HG03571 (cell line): Measurements from ENCODE around the gene AMMECR1L.
"Not testable (repeated sequence)": the region's sequence is repeated elsewhere in the genome, so short reads cannot be mapped to it uniquely, and the experiment has no call there.

Experiments used
- ATAC-seq: cut with Tn5 transposase; IDR thresholded peaks from one replicate; pipeline ENCODE4 v1.9.1; 2021; ENCODE audit not compliant: unreplicated experiment

Gene AMMECR1L

DNA sequence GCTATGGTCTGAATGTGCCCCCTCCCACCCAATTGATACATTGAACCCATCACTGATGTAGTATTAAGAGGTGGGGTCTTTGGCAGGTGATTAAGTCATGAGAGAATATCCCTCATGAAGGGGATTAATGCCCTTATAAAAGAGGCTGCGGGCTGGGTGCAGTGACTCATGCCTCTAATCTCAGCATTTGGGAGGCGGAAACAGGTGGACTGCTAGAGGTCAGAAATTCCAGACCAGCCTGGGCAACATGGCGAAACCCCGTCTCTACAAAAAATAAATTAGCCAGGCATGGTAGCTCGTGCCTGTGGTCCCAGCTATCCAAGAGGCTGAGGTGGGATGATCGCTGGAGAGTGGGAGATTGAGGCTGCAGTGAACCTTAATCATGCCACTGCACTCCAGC lies 42.1 kb downstream of the AMMECR1L start:
- ATAC-seq, result no peak

GRCh38 chr2:127841466-127842178 lies 44.1 kb downstream of the AMMECR1L start:
- ATAC-seq, result no peak

- ATAC-seq, result no peak
Measured at GRCh38 chr2:127840893-127841292, 44.9 kb downstream of the AMMECR1L start.

DNA sequence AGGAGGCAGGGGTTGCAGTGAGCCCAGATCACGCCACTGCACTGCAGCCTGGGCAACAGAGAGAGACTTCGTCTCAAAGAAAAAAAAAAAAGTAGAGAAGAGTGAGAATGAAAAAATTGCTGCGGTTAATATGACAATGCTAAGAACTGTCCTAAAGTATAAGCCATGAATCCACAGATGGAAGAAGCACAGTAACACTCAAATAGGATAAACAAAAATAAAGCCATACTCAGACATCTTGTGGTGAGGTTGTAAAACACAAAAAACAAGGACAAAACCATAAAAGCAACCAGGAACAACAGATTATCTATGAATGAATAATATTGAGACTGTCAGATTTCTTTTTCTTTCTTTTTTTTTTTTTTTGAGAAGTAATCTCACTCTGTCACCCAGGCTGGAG lies 50.8 kb downstream of the AMMECR1L start:
- no peak for ATAC-seq

DNA sequence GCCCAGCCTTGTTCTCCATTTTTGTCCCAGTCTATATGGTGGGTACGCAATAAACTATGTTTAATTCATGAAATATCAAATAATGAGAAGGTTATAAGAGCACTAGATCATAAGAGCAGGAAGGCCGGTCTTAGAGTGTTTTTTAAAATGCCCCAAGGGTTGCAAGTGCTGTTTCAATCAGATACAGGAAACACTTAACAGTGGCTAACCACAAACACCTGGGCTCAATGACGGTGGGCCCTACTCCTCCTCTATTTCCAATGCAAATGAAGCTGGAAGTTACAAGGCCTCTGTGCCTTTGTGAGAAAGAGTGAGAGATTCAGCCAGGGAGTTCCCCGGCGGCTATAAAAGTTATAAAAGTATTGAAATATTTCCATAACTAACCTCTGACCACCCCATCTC lies 55.9 kb downstream of the AMMECR1L start:
- ATAC-seq, result peak; percentile 96

DNA sequence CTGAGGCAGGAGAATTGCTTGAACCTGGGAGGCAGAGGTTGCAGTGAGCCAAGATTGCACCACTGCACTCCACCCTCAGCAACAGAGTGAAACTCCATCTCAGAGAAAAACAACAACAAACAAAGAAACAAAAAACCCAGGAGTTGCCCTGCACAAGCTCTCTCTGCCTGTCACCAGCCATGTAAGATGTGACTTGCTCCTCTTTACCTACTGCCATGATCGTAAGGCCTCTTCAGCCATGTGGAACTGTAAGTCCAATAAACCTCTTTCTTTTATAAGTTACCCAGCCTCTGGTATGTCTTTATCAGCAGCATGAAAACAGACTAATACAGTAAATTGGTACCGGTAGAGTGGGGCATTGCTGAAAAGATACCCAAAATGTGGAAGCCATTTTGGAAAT lies 59.0 kb downstream of the AMMECR1L start:
- ATAC-seq, result not testable (repeated sequence)

- no peak for ATAC-seq
Measured at GRCh38 chr2:127826047-127826446, 59.7 kb downstream of the AMMECR1L start.

GRCh38 chr2:127820080-127820668 lies 65.6 kb downstream of the AMMECR1L start:
- no peak for ATAC-seq

DNA sequence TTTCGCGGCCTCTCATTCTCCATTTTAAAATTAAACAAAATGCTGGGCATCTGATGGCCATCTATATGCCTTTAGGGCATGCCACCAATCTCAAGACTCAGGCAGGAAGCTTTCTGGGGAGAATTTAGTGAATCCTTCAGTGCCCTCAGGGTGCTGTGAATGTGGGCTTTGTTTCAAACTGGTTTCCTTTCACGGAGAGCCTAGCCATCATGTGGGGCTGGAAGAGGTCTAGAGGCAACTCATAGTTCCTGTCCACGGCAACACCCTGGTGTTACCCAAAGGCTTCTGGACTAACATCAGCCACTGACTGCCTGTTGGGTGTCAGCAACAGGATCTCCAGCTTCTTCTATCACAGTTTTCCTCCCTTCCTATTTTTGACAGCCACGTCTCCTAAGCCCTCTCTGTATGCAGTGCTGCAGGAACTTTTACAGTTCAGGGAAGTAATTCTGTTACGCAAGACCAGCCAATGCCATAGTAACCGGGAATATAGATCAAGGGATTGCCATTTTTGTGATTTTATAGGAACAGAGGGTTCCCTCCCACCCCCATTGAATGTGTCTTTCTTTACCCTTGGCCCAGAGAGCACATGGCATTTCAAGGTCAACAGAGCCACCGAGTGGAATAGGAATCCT lies 66.8 kb downstream of the AMMECR1L start:
- no peak for ATAC-seq

GRCh38 chr2:127818241-127818640 lies 67.5 kb downstream of the AMMECR1L start:
- ATAC-seq, result no peak

- no peak for ATAC-seq
Measured at GRCh38 chr2:127814677-127815076, 71.1 kb downstream of the AMMECR1L start.

DNA sequence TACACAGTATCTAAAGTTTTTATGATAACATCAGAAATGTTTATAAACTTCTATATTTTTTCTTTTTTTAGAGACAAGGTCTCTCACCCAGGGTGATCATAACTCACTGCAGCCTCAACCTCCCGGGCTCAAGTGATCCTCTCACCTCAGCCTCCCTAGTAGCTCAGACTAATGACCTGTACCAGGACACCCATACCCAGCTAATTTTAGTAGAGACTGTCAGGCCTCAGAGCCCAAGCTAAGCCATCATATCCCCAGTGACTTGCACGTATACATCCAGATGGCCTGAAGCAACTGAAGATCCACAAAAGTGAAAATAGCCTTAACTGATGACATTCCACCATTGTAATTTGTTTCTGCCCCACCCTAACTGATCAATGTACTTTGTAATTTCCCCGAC lies 73.3 kb downstream of the AMMECR1L start:
- not testable (repeated sequence) for ATAC-seq
